ENCODE data around the gene EIF3B.

DNA sequence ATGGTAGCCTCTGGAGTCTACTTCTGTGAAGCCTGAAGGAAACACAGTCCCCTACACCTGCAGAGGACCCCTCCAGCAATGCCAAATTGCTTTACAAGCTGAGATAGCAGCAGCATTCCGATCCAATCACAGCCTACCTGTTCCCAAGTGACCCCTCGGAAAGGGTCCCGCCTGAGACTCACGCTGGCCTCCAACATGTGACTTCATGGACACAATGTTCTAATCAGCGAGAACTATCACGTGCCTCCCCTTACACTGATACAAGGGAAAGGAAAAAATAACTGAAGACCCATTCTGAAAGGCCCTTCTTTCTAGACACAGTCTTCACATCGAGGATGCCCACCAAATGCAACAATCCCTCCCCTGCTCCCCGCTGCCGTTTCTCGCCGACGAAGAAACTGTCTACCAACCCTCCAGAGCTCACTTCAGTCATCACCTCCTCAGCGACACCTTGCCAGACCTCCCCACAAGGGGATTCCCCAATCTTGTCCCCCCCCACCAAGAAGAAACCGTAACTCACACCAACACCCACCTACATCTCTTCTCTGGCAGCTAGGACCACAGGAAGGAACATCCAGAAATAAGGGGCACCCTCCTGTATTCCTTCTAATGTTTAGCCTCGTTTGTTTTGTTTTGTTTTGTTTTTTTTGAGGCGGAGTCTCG is 42.2 kb upstream of the EIF3B start:
- TF ChIP-seq, protein P1, sequence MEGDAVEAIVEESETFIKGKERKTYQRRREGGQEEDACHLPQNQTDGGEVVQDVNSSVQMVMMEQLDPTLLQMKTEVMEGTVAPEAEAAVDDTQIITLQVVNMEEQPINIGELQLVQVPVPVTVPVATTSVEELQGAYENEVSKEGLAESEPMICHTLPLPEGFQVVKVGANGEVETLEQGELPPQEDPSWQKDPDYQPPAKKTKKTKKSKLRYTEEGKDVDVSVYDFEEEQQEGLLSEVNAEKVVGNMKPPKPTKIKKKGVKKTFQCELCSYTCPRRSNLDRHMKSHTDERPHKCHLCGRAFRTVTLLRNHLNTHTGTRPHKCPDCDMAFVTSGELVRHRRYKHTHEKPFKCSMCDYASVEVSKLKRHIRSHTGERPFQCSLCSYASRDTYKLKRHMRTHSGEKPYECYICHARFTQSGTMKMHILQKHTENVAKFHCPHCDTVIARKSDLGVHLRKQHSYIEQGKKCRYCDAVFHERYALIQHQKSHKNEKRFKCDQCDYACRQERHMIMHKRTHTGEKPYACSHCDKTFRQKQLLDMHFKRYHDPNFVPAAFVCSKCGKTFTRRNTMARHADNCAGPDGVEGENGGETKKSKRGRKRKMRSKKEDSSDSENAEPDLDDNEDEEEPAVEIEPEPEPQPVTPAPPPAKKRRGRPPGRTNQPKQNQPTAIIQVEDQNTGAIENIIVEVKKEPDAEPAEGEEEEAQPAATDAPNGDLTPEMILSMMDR (IDR thresholded peaks at IDR 0.05; ENCODE audit: borderline replicate concordance, extremely low read depth, low read length, poor library complexity, severe bottlenecking) = no peak
- no peak for TF ChIP-seq EZH2 (IDR thresholded peaks at IDR 0.05; ENCODE audit: borderline replicate concordance, low read depth, low read length, severe bottlenecking)

Measured in DND-41 (cell line).